HepG2 (cell line): ENCODE measurements around the gene USP32. TPM values are rescaled to one million over a fixed set of nuclear protein-coding genes. Genes with fewer than 3 reads are reported as not detected.

Experiments
- BHLHE40 ChIP-seq: IDR thresholded peaks from 2 replicates; pipeline ENCODE4 v1.6.1; 2011; ENCODE audit warnings: low read length, improper control_type of control experiment
- EZH2 ChIP-seq: conservative IDR thresholded peaks from 2 replicates; pipeline ENCODE4 v1.6.1; 2012; ENCODE audit warnings: mild to moderate bottlenecking, low read depth, low read length, moderate library complexity
- IRF1 ChIP-seq: sonication (generic); formaldehyde crosslinking; IDR thresholded peaks from 2 replicates; pipeline ENCODE4 v1.4.0; 2020; ENCODE audit warnings: low read depth, mild to moderate bottlenecking, missing genetic modification reagents
- MNT ChIP-seq: fragments of 450-650 bp; IDR thresholded peaks from 2 replicates; pipeline ENCODE4 v1.6.1; 2016
- MTF1 ChIP-seq: sonication (generic); formaldehyde crosslinking; IDR thresholded peaks from 2 replicates; pipeline ENCODE4 v1.5.0; 2020; ENCODE audit warnings: missing genetic modification reagents
- PAXIP1 ChIP-seq: sonication (generic); formaldehyde crosslinking; conservative IDR thresholded peaks from 2 replicates; pipeline ENCODE4 v1.4.0; 2020; ENCODE audit warnings: mild to moderate bottlenecking, missing genetic modification reagents, moderate library complexity
- PHF5A ChIP-seq: IDR thresholded peaks from one replicate; pipeline ENCODE4 v1.6.1; 2018; ENCODE audit warnings: low read depth, missing genetic modification reagents; ENCODE audit not compliant: unreplicated experiment
- ZFP36L1 ChIP-seq: sonication (generic); formaldehyde crosslinking; IDR thresholded peaks from 2 replicates; pipeline ENCODE4 v1.8.0; 2022; ENCODE audit warnings: mild to moderate bottlenecking, missing genetic modification reagents, moderate library complexity
- ZNF597 ChIP-seq: sonication (generic); formaldehyde crosslinking; IDR thresholded peaks from 2 replicates; pipeline ENCODE4 v1.5.0; 2020; ENCODE audit warnings: missing genetic modification reagents
- ZNF678 ChIP-seq: sonication (generic); formaldehyde crosslinking; IDR thresholded peaks from 2 replicates; pipeline ENCODE4 v1.4.0; 2020; ENCODE audit warnings: mild to moderate bottlenecking, missing genetic modification reagents
- ZNF782 ChIP-seq: sonication (generic); formaldehyde crosslinking; IDR thresholded peaks from 2 replicates; pipeline ENCODE4 v1.4.0; 2020; ENCODE audit warnings: missing genetic modification reagents, mild to moderate bottlenecking, borderline replicate concordance
- polyA plus RNA-seq, 8 experiments: library from polyadenylated mRNA; depleted of rRNA in 3 of 8; stranded (reverse) in 7 of 8; unstranded in 1 of 8; fragments of >200 nt; fragmentation: Illumina TruSeq in 4 of 8; extraction: Trizol in 4 of 8; gene quantifications; 2 replicates each; pipeline versions ENCODE4 v1.2.1 to v1.2.3, GENCODE V29; 2011 to 2016; ENCODE audit warnings: low read depth in 4 of 8, missing spikeins in 1 of 8, mixed read lengths in 1 of 8; ENCODE audit not compliant: insufficient read depth in 1 of 8
- total RNA-seq, 5 experiments: library from RNA; depleted of rRNA; stranded (reverse); fragments of >200 nt; fragmentation: Illumina TruSeq; extraction: Trizol; gene quantifications; 2 replicates each; pipeline ENCODE4 v1.2.3, GENCODE V29; 2016; ENCODE audit warnings: low read depth in 1 of 5
- TF ChIP-seq, protein P1 (sequence below), 2 experiments: sonication (generic) in 1 of 2; formaldehyde crosslinking in 1 of 2; IDR thresholded peaks; 2 replicates each; pipeline versions ENCODE4 v1.4.0 to v1.6.1; 2016 to 2020; ENCODE audit warnings: borderline replicate concordance in 1 of 2, low read depth in 1 of 2, mild to moderate bottlenecking in 1 of 2, missing genetic modification reagents in 1 of 2
- TF ChIP-seq, protein P2 (sequence below): sonication (generic); formaldehyde crosslinking; IDR thresholded peaks from 2 replicates; pipeline ENCODE4 v1.5.0; 2020; ENCODE audit warnings: missing genetic modification reagents

Gene USP32
- total and polyA plus RNA-seq, 2 of the 13 experiments (the other 11 are each of a cell fraction or from before 2014, with no cell fraction given): 24.9 to 39.9 TPM

GRCh38 chr17:60355663-60356594, 36.0 kb downstream of the USP32 start (continued):
- TF ChIP-seq, protein P1, sequence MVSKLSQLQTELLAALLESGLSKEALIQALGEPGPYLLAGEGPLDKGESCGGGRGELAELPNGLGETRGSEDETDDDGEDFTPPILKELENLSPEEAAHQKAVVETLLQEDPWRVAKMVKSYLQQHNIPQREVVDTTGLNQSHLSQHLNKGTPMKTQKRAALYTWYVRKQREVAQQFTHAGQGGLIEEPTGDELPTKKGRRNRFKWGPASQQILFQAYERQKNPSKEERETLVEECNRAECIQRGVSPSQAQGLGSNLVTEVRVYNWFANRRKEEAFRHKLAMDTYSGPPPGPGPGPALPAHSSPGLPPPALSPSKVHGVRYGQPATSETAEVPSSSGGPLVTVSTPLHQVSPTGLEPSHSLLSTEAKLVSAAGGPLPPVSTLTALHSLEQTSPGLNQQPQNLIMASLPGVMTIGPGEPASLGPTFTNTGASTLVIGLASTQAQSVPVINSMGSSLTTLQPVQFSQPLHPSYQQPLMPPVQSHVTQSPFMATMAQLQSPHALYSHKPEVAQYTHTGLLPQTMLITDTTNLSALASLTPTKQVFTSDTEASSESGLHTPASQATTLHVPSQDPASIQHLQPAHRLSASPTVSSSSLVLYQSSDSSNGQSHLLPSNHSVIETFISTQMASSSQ (IDR thresholded peaks at IDR 0.05; ENCODE audit: low read depth): no peak
- TF ChIP-seq, protein P1 (CRISPR knock-in tag; IDR thresholded peaks at IDR 0.05; ENCODE audit: borderline replicate concordance): peak; percentile 29; the same call in 1 of the 2 replicates
- TF ChIP-seq, protein P2, sequence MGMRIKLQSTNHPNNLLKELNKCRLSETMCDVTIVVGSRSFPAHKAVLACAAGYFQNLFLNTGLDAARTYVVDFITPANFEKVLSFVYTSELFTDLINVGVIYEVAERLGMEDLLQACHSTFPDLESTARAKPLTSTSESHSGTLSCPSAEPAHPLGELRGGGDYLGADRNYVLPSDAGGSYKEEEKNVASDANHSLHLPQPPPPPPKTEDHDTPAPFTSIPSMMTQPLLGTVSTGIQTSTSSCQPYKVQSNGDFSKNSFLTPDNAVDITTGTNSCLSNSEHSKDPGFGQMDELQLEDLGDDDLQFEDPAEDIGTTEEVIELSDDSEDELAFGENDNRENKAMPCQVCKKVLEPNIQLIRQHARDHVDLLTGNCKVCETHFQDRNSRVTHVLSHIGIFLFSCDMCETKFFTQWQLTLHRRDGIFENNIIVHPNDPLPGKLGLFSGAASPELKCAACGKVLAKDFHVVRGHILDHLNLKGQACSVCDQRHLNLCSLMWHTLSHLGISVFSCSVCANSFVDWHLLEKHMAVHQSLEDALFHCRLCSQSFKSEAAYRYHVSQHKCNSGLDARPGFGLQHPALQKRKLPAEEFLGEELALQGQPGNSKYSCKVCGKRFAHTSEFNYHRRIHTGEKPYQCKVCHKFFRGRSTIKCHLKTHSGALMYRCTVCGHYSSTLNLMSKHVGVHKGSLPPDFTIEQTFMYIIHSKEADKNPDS (CRISPR knock-in tag): no peak
- no peak for TF ChIP-seq ZFP36L1 (CRISPR knock-in tag)
- TF ChIP-seq ZNF597 (CRISPR knock-in tag): no peak
- no peak for TF ChIP-seq PHF5A
- peak; percentile 61; the same call in 1 of the 2 replicates for TF ChIP-seq MNT
- peak; percentile 54 for TF ChIP-seq PAXIP1 (CRISPR knock-in tag)
- peak; percentile 68; the same call in 1 of the 2 replicates for TF ChIP-seq BHLHE40
- no peak for TF ChIP-seq MTF1 (CRISPR knock-in tag)
- no peak for TF ChIP-seq ZNF678
- TF ChIP-seq ZNF782: no peak
- TF ChIP-seq EZH2: no peak
- TF ChIP-seq IRF1: no peak
